ENCODE results near the gene AGO3. TPM values are rescaled to one million over a fixed set of nuclear protein-coding genes. Genes with fewer than 3 reads are reported as not detected.

Gene AGO3
- total and polyA plus RNA-seq, 2 of the 13 experiments (the other 11 are each of a cell fraction or from before 2014, with no cell fraction given), result 21.2 to 27.1 TPM

DNA sequence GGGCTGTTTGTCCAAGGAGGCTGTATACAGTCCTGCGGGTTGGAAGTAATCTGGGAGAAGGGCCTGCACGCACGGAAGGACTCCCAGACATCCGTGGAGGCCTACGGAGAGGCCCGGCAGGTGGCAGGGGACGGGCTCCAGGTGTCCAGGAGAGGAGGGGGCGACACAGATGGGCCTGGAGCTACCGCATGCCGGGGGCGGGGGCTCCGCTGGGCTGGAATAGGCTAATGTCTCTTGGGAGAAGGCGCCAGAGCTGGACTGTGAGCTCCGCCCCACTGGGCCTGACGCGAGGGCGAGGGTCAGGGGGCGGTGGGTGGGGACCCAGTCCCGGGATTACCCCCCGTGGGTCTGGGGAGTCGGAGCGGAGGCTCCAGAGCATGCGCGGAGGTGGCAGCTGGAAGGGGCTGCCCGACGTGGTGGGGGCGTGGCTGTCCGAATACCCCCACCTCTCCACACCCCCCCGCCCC lies 47.2 kb upstream of the AGO3 start (continued):
- TF ChIP-seq, protein P1, sequence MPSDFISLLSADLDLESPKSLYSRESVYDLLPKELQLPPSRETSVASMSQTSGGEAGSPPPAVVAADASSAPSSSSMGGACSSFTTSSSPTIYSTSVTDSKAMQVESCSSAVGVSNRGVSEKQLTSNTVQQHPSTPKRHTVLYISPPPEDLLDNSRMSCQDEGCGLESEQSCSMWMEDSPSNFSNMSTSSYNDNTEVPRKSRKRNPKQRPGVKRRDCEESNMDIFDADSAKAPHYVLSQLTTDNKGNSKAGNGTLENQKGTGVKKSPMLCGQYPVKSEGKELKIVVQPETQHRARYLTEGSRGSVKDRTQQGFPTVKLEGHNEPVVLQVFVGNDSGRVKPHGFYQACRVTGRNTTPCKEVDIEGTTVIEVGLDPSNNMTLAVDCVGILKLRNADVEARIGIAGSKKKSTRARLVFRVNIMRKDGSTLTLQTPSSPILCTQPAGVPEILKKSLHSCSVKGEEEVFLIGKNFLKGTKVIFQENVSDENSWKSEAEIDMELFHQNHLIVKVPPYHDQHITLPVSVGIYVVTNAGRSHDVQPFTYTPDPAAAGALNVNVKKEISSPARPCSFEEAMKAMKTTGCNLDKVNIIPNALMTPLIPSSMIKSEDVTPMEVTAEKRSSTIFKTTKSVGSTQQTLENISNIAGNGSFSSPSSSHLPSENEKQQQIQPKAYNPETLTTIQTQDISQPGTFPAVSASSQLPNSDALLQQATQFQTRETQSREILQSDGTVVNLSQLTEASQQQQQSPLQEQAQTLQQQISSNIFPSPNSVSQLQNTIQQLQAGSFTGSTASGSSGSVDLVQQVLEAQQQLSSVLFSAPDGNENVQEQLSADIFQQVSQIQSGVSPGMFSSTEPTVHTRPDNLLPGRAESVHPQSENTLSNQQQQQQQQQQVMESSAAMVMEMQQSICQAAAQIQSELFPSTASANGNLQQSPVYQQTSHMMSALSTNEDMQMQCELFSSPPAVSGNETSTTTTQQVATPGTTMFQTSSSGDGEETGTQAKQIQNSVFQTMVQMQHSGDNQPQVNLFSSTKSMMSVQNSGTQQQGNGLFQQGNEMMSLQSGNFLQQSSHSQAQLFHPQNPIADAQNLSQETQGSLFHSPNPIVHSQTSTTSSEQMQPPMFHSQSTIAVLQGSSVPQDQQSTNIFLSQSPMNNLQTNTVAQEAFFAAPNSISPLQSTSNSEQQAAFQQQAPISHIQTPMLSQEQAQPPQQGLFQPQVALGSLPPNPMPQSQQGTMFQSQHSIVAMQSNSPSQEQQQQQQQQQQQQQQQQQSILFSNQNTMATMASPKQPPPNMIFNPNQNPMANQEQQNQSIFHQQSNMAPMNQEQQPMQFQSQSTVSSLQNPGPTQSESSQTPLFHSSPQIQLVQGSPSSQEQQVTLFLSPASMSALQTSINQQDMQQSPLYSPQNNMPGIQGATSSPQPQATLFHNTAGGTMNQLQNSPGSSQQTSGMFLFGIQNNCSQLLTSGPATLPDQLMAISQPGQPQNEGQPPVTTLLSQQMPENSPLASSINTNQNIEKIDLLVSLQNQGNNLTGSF (CRISPR knock-in tag; IDR thresholded peaks at IDR 0.05), result no peak
- TF ChIP-seq PHF8 (CRISPR knock-in tag; IDR thresholded peaks at IDR 0.05) (peak; percentile 50), ZNF350 (CRISPR knock-in tag; IDR thresholded peaks at IDR 0.05; ENCODE audit: borderline replicate concordance, low read depth) (0 out of 2 replicates have a peak, but pooled peaks have one; percentile 48), SIN3A (IDR thresholded peaks at IDR 0.05; ENCODE audit: borderline replicate concordance, low read depth, low read length) (peak; percentile 19; the same call in 1 of the 2 replicates), MEIS2 (CRISPR knock-in tag; IDR thresholded peaks at IDR 0.05) (0 out of 2 replicates have a peak, but pooled peaks have one; percentile 18), KLF9 (CRISPR knock-in tag; IDR thresholded peaks at IDR 0.05; ENCODE audit: low read depth) (no peak)
- TF ChIP-seq, protein P2, sequence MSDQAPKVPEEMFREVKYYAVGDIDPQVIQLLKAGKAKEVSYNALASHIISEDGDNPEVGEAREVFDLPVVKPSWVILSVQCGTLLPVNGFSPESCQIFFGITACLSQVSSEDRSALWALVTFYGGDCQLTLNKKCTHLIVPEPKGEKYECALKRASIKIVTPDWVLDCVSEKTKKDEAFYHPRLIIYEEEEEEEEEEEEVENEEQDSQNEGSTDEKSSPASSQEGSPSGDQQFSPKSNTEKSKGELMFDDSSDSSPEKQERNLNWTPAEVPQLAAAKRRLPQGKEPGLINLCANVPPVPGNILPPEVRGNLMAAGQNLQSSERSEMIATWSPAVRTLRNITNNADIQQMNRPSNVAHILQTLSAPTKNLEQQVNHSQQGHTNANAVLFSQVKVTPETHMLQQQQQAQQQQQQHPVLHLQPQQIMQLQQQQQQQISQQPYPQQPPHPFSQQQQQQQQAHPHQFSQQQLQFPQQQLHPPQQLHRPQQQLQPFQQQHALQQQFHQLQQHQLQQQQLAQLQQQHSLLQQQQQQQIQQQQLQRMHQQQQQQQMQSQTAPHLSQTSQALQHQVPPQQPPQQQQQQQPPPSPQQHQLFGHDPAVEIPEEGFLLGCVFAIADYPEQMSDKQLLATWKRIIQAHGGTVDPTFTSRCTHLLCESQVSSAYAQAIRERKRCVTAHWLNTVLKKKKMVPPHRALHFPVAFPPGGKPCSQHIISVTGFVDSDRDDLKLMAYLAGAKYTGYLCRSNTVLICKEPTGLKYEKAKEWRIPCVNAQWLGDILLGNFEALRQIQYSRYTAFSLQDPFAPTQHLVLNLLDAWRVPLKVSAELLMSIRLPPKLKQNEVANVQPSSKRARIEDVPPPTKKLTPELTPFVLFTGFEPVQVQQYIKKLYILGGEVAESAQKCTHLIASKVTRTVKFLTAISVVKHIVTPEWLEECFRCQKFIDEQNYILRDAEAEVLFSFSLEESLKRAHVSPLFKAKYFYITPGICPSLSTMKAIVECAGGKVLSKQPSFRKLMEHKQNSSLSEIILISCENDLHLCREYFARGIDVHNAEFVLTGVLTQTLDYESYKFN (CRISPR knock-in tag; conservative IDR thresholded peaks at IDR 0.05), result no peak
- TF ChIP-seq, protein P3, sequence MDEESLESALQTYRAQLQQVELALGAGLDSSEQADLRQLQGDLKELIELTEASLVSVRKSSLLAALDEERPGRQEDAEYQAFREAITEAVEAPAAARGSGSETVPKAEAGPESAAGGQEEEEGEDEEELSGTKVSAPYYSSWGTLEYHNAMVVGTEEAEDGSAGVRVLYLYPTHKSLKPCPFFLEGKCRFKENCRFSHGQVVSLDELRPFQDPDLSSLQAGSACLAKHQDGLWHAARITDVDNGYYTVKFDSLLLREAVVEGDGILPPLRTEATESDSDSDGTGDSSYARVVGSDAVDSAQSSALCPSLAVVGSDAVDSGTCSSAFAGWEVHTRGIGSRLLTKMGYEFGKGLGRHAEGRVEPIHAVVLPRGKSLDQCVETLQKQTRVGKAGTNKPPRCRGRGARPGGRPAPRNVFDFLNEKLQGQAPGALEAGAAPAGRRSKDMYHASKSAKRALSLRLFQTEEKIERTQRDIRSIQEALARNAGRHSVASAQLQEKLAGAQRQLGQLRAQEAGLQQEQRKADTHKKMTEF (CRISPR knock-in tag; IDR thresholded peaks at IDR 0.05), result peak; percentile 24; the same call in 1 of the 2 replicates
- TF ChIP-seq, protein P4, sequence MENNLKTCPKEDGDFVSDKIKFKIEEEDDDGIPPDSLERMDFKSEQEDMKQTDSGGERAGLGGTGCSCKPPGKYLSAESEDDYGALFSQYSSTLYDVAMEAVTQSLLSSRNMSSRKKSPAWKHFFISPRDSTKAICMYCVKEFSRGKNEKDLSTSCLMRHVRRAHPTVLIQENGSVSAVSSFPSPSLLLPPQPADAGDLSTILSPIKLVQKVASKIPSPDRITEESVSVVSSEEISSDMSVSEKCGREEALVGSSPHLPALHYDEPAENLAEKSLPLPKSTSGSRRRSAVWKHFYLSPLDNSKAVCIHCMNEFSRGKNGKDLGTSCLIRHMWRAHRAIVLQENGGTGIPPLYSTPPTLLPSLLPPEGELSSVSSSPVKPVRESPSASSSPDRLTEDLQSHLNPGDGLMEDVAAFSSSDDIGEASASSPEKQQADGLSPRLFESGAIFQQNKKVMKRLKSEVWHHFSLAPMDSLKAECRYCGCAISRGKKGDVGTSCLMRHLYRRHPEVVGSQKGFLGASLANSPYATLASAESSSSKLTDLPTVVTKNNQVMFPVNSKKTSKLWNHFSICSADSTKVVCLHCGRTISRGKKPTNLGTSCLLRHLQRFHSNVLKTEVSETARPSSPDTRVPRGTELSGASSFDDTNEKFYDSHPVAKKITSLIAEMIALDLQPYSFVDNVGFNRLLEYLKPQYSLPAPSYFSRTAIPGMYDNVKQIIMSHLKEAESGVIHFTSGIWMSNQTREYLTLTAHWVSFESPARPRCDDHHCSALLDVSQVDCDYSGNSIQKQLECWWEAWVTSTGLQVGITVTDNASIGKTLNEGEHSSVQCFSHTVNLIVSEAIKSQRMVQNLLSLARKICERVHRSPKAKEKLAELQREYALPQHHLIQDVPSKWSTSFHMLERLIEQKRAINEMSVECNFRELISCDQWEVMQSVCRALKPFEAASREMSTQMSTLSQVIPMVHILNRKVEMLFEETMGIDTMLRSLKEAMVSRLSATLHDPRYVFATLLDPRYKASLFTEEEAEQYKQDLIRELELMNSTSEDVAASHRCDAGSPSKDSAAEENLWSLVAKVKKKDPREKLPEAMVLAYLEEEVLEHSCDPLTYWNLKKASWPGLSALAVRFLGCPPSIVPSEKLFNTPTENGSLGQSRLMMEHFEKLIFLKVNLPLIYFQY (CRISPR knock-in tag; IDR thresholded peaks at IDR 0.05; ENCODE audit: borderline replicate concordance), result no peak
- TF ChIP-seq, protein P5, sequence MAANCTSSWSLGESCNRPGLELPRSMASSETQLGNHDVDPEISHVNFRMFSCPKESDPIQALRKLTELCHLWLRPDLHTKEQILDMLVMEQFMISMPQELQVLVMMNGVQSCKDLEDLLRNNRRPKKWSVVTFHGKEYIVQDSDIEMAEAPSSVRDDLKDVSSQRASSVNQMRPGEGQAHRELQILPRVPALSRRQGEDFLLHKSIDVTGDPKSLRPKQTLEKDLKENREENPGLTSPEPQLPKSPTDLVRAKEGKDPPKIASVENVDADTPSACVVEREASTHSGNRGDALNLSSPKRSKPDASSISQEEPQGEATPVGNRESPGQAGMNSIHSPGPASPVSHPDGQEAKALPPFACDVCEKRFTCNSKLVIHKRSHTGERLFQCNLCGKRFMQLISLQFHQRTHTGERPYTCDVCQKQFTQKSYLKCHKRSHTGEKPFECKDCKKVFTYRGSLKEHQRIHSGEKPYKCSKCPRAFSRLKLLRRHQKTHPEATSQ (CRISPR knock-in tag; IDR thresholded peaks at IDR 0.05; ENCODE audit: borderline replicate concordance), result no peak
